GM19372 (cell line): ENCODE data around the gene LGALS7.

Experiments
- ATAC-seq: cut with Tn5 transposase; IDR thresholded peaks from one replicate; pipeline ENCODE4 v1.9.1; 2021; ENCODE audit warnings: mild to moderate bottlenecking, low read depth, moderate library complexity; ENCODE audit not compliant: unreplicated experiment

Gene LGALS7

DNA sequence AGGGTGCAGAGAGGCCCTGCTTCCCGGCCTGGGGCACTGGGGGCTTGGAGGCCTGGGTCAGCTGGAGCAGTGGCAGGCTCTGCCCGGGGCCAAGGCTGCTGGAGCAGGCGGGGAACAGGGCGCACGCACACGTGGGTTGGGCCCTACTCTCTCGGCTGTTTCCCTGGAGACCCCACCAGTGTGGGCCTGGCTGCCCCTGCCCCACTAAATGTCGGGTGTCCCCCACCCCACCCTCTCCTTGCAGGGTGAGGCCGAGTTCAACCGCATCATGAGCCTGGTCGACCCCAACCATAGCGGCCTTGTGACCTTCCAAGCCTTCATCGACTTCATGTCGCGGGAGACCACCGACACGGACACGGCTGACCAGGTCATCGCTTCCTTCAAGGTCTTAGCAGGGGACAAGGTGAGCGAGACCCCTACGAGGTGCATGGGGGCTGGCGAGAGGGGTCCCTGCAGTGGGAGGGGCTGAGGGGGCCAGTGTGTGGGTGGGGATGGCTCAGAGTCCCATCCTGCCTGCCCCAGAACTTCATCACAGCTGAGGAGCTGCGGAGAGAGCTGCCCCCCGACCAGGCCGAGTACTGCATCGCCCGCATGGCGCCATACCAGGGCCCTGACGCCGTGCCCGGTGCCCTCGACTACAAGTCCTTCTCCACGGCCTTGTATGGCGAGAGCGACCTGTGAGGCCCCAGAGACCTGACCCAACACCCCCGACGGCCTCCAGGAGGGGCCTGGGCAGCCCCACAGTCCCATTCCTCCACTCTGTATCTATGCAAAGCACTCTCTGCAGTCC, 44.4 kb downstream of the LGALS7 start:
- no peak for ATAC-seq

DNA sequence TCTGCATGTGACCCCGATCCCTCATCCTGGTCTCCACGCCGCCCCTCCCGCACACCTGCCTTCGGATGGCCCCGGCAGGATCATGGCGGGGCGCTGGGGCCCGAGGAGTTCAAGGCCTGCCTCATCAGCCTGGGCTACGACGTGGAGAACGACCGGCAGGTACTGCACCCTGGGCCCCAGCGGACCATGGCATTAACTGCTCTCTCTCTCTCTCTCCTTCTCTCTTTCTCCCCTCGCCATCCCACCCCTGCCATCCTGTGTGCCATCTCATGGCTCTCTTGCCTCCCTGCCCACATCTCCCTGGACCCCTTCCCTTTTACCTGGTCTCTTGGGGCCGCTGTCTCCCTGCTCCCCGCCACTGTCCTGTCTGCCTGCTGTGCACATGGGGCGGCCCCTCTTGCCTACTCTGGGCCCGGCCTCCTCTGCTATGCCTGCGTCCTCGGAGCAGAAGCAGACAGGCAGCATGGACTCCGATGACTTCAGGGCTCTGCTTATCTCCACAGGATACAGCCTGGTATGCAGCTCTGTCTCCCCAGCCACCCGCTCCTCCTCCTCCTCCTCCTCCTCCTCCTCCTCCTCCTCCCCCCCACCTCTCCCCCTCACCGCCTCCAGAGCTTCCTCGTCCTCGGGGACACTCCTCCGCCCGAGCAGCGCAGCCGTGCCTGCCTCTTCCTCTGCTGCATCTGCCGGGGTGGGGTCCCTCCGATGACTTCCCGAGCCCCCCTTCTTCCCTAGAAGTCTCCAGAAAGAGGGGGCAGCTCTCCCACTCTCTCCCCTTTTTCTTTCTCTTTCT, 45.3 kb downstream of the LGALS7 start:
- ATAC-seq = no peak

DNA sequence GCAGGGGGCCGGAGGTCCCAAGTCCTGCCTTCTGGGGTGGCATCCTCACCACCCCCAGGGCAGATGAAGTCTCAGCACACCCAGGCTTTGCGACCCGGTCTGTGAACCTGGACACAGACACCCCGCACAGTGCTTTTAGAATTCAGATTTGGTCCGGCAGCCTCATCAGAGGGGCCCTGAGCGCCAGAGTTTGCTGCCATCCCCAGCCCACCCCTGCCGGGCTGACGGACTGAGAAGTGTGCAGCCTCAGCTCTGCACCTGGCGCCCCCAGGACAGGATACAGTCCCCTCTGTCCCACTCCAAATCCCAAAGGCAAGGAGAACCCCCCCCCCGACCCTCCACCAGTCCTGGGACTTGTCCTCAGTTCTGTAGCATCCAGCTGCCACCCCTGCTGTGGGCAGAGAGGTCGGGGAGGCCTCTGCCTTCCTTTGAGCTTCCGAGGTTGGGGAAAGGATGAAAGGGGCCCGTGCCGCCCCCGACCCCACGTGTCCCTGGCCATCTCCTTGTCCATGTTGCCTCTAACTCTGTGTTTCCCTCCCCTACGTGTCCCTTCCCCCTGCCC, 45.9 kb downstream of the LGALS7 start:
- no peak for ATAC-seq

DNA sequence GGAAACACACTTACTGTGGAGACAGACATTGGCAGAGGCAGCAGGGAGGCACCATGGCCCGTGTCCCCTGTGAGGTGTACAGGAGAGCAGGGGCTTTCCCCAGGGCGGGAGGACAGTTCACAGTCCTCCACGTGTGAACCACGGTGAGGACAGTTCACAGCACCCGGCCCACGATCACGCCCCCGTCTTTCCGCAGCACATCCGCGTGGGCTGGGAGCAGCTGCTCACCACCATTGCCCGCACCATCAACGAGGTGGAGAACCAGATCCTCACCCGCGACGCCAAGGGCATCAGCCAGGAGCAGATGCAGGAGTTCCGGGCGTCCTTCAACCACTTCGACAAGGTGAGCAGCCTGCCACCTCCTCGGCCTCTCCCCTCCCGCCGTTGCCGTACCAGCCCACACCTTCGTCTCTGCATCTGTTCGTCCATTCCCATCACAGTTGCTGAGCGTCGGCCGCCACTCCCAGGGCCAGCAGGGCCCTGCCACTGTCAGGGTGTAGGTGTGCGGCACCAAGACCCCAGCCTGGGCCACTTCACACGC, 46.5 kb downstream of the LGALS7 start:
- no peak for ATAC-seq

DNA sequence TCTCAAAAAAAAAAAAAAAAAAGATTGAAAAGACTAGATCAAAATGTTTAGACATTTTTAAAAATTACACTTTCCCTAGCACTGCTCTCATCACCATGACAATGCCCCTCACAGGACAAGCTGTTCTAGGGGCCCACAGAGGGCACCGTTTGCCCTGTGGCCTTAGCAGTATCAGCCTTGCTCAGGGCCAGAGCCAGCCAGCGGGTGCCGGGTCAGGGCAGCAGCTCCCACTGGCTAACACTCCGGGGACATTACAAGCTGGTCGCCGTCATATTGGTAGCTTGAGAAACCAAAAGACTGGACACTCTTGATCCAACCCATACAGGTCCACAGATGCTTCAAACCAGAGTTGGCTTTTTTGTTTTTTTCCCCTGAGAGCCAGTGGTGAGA, 47.0 kb downstream of the LGALS7 start:
- no peak for ATAC-seq

DNA sequence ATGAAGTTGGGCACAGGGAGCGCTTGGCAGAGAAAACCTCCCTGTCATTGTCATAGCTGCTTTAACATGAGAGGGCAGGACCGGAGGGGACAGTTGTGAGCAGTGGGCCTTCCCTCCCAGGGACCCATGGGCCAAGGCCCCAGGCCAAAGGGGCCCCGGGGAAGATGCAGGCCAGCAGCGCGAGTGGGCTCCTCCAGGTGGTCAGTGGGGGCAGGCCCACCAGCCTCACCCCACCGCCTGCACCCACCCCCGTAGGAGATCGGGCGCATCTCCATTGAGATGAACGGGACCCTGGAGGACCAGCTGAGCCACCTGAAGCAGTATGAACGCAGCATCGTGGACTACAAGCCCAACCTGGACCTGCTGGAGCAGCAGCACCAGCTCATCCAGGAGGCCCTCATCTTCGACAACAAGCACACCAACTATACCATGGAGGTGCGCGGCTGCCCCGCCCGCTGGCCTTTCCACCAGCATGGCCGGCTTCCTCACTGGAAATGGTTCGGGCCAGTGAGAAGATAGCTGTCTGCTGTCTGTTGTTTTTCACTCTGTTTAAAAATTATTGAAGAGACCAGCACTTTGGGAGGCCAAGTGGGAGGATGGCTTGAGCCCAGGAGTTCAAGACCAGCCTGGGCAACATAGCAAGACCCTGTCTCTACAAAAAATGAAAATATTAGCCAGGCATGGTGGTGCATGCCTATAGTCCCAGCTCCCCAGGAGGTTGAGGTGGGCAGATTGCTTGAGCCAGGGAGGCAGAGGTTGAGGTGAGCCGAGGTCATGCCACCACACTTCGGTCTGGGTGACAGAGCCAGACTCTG, 47.6 kb downstream of the LGALS7 start:
- ATAC-seq = no peak

DNA sequence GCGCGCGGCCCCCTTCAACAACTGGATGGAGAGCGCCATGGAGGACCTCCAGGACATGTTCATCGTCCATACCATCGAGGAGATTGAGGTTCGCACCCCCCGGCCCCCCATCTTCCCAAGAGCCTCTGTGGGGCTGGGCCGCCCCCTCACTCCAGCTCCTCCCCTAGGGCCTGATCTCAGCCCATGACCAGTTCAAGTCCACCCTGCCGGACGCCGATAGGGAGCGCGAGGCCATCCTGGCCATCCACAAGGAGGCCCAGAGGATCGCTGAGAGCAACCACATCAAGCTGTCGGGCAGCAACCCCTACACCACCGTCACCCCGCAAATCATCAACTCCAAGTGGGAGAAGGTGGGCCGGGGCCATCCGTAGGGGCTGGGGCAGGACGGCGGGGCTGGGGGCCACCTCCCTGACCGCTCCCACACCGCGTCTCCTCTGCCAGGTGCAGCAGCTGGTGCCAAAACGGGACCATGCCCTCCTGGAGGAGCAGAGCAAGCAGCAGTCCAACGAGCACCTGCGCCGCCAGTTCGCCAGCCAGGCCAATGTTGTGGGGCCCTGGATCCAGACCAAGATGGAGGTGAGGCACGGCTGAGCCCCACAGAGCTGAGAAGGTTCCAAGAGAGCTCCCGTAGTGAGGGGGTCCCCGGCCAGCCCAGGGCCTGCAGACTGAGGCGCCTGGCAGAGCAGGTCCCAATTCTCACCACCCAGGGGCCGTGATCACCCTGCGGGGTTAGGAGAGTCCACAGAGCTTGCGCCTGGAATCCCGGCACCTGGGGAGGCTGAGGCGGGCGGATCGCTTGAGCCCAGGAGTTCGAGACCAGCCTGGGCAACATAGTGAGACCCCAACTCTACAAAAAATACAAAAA, 49.1 kb downstream of the LGALS7 start:
- ATAC-seq = no peak

DNA sequence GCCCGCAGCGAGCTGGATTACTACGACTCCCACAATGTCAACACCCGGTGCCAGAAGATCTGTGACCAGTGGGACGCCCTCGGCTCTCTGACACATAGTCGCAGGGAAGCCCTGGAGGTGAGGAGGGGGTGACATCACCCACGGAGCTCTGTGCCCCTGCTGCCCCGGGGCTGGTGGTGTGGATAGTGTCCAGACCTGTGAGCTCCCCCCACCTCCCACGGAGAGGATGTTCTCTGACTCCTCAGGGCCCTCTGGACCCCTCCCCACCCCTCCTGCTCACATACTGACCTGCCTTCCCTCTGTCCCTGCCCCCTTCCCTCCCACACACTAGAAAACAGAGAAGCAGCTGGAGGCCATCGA, 49.7 kb downstream of the LGALS7 start:
- no peak for ATAC-seq

DNA sequence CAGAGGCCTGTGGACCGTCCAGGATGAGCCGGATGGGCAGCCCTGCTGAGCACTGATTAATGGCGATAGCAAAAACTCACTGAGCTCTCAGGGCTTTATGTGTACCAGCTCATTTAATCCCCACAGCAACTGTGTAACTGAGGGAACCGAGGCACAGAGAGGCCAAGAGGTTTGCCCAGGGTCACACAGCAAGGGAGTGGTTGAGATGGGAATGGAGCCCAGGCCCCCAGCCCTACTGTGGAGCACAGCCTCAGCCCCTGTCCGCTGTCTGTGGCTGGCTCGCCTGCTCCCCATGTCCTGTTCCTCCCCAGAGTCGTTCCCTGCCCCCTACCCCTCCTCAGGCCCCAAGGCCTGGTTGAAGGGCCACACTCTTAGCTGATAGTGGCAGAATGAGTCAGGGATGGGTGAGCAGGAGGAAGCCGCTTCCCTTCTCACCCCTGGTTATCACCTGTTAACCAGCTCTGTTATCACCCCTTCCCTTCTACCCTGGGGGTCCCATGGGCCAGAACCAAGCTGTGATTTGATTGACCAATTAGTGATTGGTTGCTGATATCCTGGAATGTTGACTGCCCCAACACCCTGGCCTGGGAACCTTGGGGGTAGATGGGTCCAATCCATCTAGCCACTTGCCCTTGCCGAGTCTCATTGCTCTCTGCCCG, 50.2 kb downstream of the LGALS7 start:
- ATAC-seq = no peak

DNA sequence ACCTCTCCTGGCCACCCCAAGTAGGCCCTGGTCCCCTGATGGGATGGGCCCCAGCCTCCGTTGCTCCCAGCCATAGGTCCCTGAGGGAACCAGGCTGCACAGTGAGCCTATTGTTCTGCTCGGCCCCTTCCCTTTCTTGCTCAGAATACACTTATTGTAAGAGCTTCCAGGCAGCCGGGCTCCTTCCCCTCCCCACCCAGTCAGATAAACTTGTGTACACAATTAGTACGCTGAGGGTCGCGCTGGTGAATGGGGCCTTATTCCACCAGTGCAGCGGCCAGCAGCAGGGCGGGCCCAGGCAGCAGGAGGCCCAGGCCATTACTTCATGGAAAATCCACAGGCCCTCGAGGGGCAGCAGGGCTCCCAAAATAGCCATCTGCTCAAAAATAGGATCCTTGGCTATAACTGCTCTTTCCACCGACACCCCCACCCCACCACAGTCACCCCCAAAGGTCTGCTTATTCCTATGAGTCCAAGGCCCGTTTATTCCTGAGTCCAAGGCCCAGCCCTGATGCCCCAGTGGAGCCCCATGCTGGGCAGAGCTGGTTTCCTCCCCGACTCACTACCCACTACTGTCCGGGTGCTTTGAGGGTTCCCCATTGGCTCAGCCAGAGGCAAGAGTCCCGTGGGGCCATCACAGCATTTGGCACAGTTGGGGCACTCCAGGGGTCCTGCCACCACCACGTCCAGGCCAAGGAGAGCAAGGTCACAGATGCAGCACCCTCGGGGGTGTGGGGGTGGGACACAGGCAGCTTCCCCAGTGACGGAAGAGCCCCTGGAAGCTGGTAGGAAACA, 51.1 kb downstream of the LGALS7 start:
- ATAC-seq = no peak

DNA sequence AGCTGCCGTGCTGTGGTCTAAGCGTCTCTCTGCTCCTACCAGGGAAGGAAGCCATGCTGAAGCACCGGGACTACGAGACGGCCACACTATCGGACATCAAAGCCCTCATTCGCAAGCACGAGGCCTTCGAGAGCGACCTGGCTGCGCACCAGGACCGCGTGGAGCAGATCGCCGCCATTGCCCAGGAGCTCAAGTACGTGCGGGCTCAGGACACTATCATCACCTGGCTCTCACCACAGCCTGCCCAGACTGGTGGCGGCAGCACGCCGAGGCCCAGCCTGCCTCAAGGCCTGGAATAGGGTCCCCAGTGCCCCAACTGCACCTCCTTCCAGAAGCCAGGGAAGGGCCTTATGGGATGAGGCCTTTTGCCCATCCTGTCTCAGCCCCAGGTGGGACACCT, 51.8 kb downstream of the LGALS7 start:
- no peak for ATAC-seq
